H9 (cell line): Measurements from ENCODE around the gene TEX13D. TPM values are rescaled to one million over a fixed set of nuclear protein-coding genes. Genes with fewer than 3 reads are reported as not detected.

ENCODE experiments used
- DNase-seq: peaks from one replicate; pipeline ENCODE4 v3.0.0-alpha.2; 2017
- H2AFZ ChIP-seq: one replicate; pipeline ENCODE4 v1.6.1; 2013; ENCODE audit warnings: mild to moderate bottlenecking, low read length, control low read depth, moderate library complexity
- H2AK5ac ChIP-seq: 2 replicates; pipeline ENCODE4 v1.6.1; 2013; ENCODE audit warnings: low read length, control low read depth, mixed read lengths; ENCODE audit not compliant: insufficient read length
- H2BK120ac ChIP-seq: one replicate; pipeline ENCODE4 v1.6.1; 2013; ENCODE audit warnings: low read depth, mild to moderate bottlenecking, low read length, control low read depth, inconsistent platforms; ENCODE audit not compliant: poor library complexity, severe bottlenecking
- H2BK12ac ChIP-seq: 2 replicates; pipeline ENCODE4 v1.6.1; 2013; ENCODE audit warnings: low read length, control low read depth, mixed read lengths, low read depth; ENCODE audit not compliant: insufficient read length
- H2BK15ac ChIP-seq: 2 replicates; pipeline ENCODE4 v1.6.1; 2013; ENCODE audit warnings: low read depth, low read length, control low read depth
- H2BK20ac ChIP-seq: one replicate; pipeline ENCODE4 v1.6.1; 2013; ENCODE audit warnings: low read depth, mild to moderate bottlenecking, low read length, control low read depth, inconsistent platforms; ENCODE audit not compliant: poor library complexity, severe bottlenecking
- H2BK5ac ChIP-seq: 2 replicates; pipeline ENCODE4 v1.6.1; 2013; ENCODE audit warnings: low read length, control low read depth, mixed read lengths; ENCODE audit not compliant: insufficient read length
- H3K14ac ChIP-seq: 2 replicates; pipeline ENCODE4 v1.6.1; 2013; ENCODE audit warnings: low read length, control low read depth; ENCODE audit not compliant: insufficient read depth
- H3K18ac ChIP-seq: 2 replicates; pipeline ENCODE4 v1.6.1; 2013; ENCODE audit warnings: low read depth, mild to moderate bottlenecking, mixed read lengths, low read length, control low read depth; ENCODE audit not compliant: insufficient read length
- H3K23ac ChIP-seq: 2 replicates; pipeline ENCODE4 v1.6.1; 2013; ENCODE audit warnings: low read length, control low read depth, mixed read lengths, low read depth; ENCODE audit not compliant: insufficient read length
- H3K23me2 ChIP-seq: 2 replicates; pipeline ENCODE4 v1.6.1; 2013; ENCODE audit warnings: low read depth, mild to moderate bottlenecking, mixed read lengths, low read length, control low read depth; ENCODE audit not compliant: insufficient read length, poor library complexity, severe bottlenecking
- H3K27ac ChIP-seq: 2 replicates; pipeline ENCODE4 v1.5.1; 2013; ENCODE audit warnings: low read length, control low read depth, mixed read lengths, low read depth; ENCODE audit not compliant: insufficient read length
- H3K27me3 ChIP-seq: 2 replicates; pipeline ENCODE4 v1.6.1; 2013; ENCODE audit warnings: low read length, control low read depth, inconsistent platforms; ENCODE audit not compliant: insufficient read depth
- H3K4ac ChIP-seq: 2 replicates; pipeline ENCODE4 v1.6.1; 2013; ENCODE audit warnings: low read depth, mild to moderate bottlenecking, control low read depth, inconsistent platforms, low read length, moderate library complexity
- H3K4me1 ChIP-seq: 2 replicates; pipeline ENCODE4 v1.6.1; 2013; ENCODE audit warnings: low read length, control low read depth, inconsistent platforms; ENCODE audit not compliant: insufficient read depth
- H3K4me2 ChIP-seq: 2 replicates; pipeline ENCODE4 v1.6.1; 2013; ENCODE audit warnings: low read length, control low read depth, mixed read lengths; ENCODE audit not compliant: insufficient read length, insufficient read depth
- H3K56ac ChIP-seq: 2 replicates; pipeline ENCODE4 v1.6.1; 2013; ENCODE audit warnings: low read depth, mild to moderate bottlenecking, mixed read lengths, low read length, control low read depth; ENCODE audit not compliant: insufficient read length
- H3K79me1 ChIP-seq: 2 replicates; pipeline ENCODE4 v1.6.1; 2013; ENCODE audit warnings: low read depth, mild to moderate bottlenecking, moderate library complexity, low read length, control low read depth, inconsistent platforms; ENCODE audit not compliant: insufficient read depth, poor library complexity, severe bottlenecking
- H3K79me2 ChIP-seq: 2 replicates; pipeline ENCODE4 v1.6.1; 2013; ENCODE audit warnings: low read length, control low read depth, inconsistent platforms; ENCODE audit not compliant: insufficient read depth
- H3K9ac ChIP-seq: 2 replicates; pipeline ENCODE4 v1.6.1; 2013; ENCODE audit warnings: low read length, control low read depth, mixed read lengths; ENCODE audit not compliant: insufficient read length; ENCODE audit errors: extremely low read depth
- H3K9me3 ChIP-seq: one replicate; pipeline ENCODE4 v1.6.1; 2013; ENCODE audit warnings: low read depth, low read length, inconsistent platforms; ENCODE audit not compliant: control insufficient read depth
- H3T11ph ChIP-seq: one replicate; pipeline ENCODE4 v1.6.1; 2013; ENCODE audit warnings: mild to moderate bottlenecking, low read length, control low read depth, inconsistent platforms
- H4K20me1 ChIP-seq: one replicate; pipeline ENCODE4 v1.6.1; 2013; ENCODE audit not compliant: control insufficient read depth, insufficient read length, insufficient read depth
- H4K5ac ChIP-seq: 2 replicates; pipeline ENCODE4 v1.6.1; 2013; ENCODE audit warnings: low read depth, mild to moderate bottlenecking, mixed read lengths, low read length, control low read depth; ENCODE audit not compliant: insufficient read length
- H4K8ac ChIP-seq: replicated peaks from 2 replicates; pipeline ENCODE4 v1.6.1; 2013; ENCODE audit warnings: low read length, control low read depth, mixed read lengths, low read depth; ENCODE audit not compliant: insufficient read length
- H4K91ac ChIP-seq: 2 replicates; pipeline ENCODE4 v1.6.1; 2013; ENCODE audit warnings: low read depth, mild to moderate bottlenecking, moderate library complexity, mixed read lengths, low read length, control low read depth; ENCODE audit not compliant: insufficient read length
- H3K27ac Mint-ChIP-seq, 3 experiments: 2 replicates in 2 of 3; 3 replicates in 1 of 3; pipeline ENCODE4 v1.8.0; 2020 to 2021; ENCODE audit warnings: mixed read lengths in 3 of 3, mild to moderate bottlenecking in 1 of 3, moderate library complexity in 1 of 3
- H3K27me3 Mint-ChIP-seq: 2 replicates; pipeline ENCODE4 v1.8.0; 2021; ENCODE audit warnings: low read depth, mild to moderate bottlenecking, moderate library complexity, mixed read lengths
- H3K36me3 Mint-ChIP-seq, 3 experiments: 2 replicates in 2 of 3; 3 replicates in 1 of 3; pipeline ENCODE4 v1.8.0; 2020 to 2021; ENCODE audit warnings: low read depth in 3 of 3, mixed read lengths in 3 of 3; ENCODE audit not compliant: insufficient read depth in 1 of 3
- H3K4me1 Mint-ChIP-seq, 2 experiments: 2 replicates each; pipeline ENCODE4 v1.8.0; 2020; ENCODE audit warnings: mixed read lengths in 2 of 2
- H3K4me3 Mint-ChIP-seq, 2 experiments: 2 replicates in 1 of 2; 3 replicates in 1 of 2; pipeline ENCODE4 v1.8.0; 2020 to 2021; ENCODE audit warnings: mild to moderate bottlenecking in 2 of 2, mixed read lengths in 2 of 2, moderate library complexity in 1 of 2
- H3K9me3 Mint-ChIP-seq, 2 experiments: 2 replicates in 1 of 2; 3 replicates in 1 of 2; pipeline ENCODE4 v1.8.0; 2020; ENCODE audit warnings: mild to moderate bottlenecking in 2 of 2, mixed read lengths in 2 of 2, moderate library complexity in 1 of 2
- CTCF ChIP-seq: fragments of 200-600 bp; sonication (generic); conservative IDR thresholded peaks from 3 replicates; pipeline ENCODE4 v1.8.0; 2021; ENCODE audit warnings: antibody characterized with exemption, mild to moderate bottlenecking
- WGBS: extraction: QIAGEN DNeasy Blood & Tissue Kit; methylation state at CpG from one replicate; pipeline ENCODE4 v1.1.7; 2013; ENCODE audit warnings: missing lambda C conversion rate, low lambda C conversion rate, mixed read lengths; ENCODE audit not compliant: insufficient read length; ENCODE audit errors: extremely low coverage; 5-methylcytosine and 5-hydroxymethylcytosine counted together
- total RNA-seq: library from RNA; stranded (reverse); gene quantifications from 2 replicates; pipeline ENCODE4 v1.2.1, GENCODE V29; 2021

Gene TEX13D
- total RNA-seq, 1 experiment from 2014 or later = 0.15 TPM

- Mint-ChIP-seq H3K9me3 (peaks cover 0 to 1% of the 10 kb centered on the region in 2 experiments; a peak in 1 of 5 replicates), H3K4me3 (no peak overlapping the region), H3K36me3 (no peaks in the 10 kb centered on the region), H3K27ac (no peak overlapping the region; a peak in 1 of 7 replicates), H3K4me1 (peaks cover 0 to 5% of the 10 kb centered on the region in 2 experiments; a peak in 1 of 4 replicates), H3K27me3 (no peaks in the 10 kb centered on the region; the same call in 1 of the 2 replicates)
- Histone ChIP-seq H3K23me2 (no peaks in the 10 kb centered on the region), H3K9ac (no peak overlapping the region), H3K14ac (no peak overlapping the region), H3K18ac (no peak overlapping the region), H2AFZ (no peak overlapping the region), H3K56ac (no peak overlapping the region), H3K23ac (no peak overlapping the region), H2BK15ac (no peak overlapping the region), H4K8ac (no peak overlapping the region), H3K27ac (no peak overlapping the region), H3K79me1 (no peaks in the 10 kb centered on the region), H4K91ac (no peak overlapping the region), H2BK20ac (no peak overlapping the region), H3K4me2 (no peak overlapping the region), H2BK12ac (no peak overlapping the region), H2BK5ac (no peak overlapping the region), H3T11ph (no peak overlapping the region), H4K20me1 (no peaks in the 10 kb centered on the region), H3K79me2 (no peaks in the 10 kb centered on the region), H3K9me3 (no peaks in the 10 kb centered on the region), H3K4ac (no peak overlapping the region), H3K27me3 (no peaks in the 10 kb centered on the region), H4K5ac (no peak overlapping the region), H2AK5ac (no peak overlapping the region), H2BK120ac (no peak overlapping the region), H3K4me1 (no peaks in the 10 kb centered on the region)
- TF ChIP-seq CTCF = no peak
- DNase-seq = no peak
- WGBS = no CpG with 5 or more reads among the region's 6 CpGs
Measured at GRCh38 chrX:124338733-124339514, 6.5 kb downstream of the TEX13D start.
